HG03280 (cell line): ENCODE data around the gene ILF2.
"Not testable (repeated sequence)": the region's sequence is repeated elsewhere in the genome, so short reads cannot be mapped to it uniquely, and the experiment has no call there.

Experiments used
- ATAC-seq: cut with Tn5 transposase; IDR thresholded peaks from one replicate; pipeline ENCODE4 v1.9.1; 2021; ENCODE audit warnings: mild to moderate bottlenecking, moderate library complexity; ENCODE audit not compliant: unreplicated experiment

Gene ILF2

GRCh38 chr1:153670859-153671627, at the start of gene ILF2:
Gene ILF2 (minus strand): TSS chr1:153670993. CDS start chr1:153670922, 71 bp downstream.
- ATAC-seq = peak; percentile 95

GRCh38 chr1:153717330-153717729, 46.5 kb upstream of the ILF2 start:
- no peak for ATAC-seq

- not testable (repeated sequence) for ATAC-seq
Measured at GRCh38 chr1:153716211-153716610, 45.4 kb upstream of the ILF2 start.

- no peak for ATAC-seq
Measured at GRCh38 chr1:153711026-153711425, 40.2 kb upstream of the ILF2 start.

- ATAC-seq = no peak
Measured at GRCh38 chr1:153705484-153705883, 34.7 kb upstream of the ILF2 start.

- ATAC-seq = no peak
Measured at GRCh38 chr1:153699768-153700167, 29.0 kb upstream of the ILF2 start.

- ATAC-seq = no peak
Measured at GRCh38 chr1:153698923-153699714, 28.3 kb upstream of the ILF2 start.

- ATAC-seq = no peak
Measured at GRCh38 chr1:153698020-153698922, 27.5 kb upstream of the ILF2 start.

GRCh38 chr1:153697191-153698019, 26.6 kb upstream of the ILF2 start:
- no peak for ATAC-seq

- ATAC-seq = no peak
Measured at GRCh38 chr1:153696741-153697140, 25.9 kb upstream of the ILF2 start.

GRCh38 chr1:153693466-153693865, 22.7 kb upstream of the ILF2 start:
- no peak for ATAC-seq

GRCh38 chr1:153688736-153689328, 18.0 kb upstream of the ILF2 start:
- no peak for ATAC-seq

GRCh38 chr1:153688276-153688675, 17.5 kb upstream of the ILF2 start:
- ATAC-seq = no peak

- no peak for ATAC-seq
Measured at GRCh38 chr1:153687346-153688125, 16.7 kb upstream of the ILF2 start.

GRCh38 chr1:153685544-153686340, 14.9 kb upstream of the ILF2 start:
- no peak for ATAC-seq

- ATAC-seq = no peak
Measured at GRCh38 chr1:153684892-153685291, 14.1 kb upstream of the ILF2 start.

GRCh38 chr1:153683854-153684253, 13.1 kb upstream of the ILF2 start:
- ATAC-seq = no peak

- no peak for ATAC-seq
Measured at GRCh38 chr1:153682730-153683129, 11.9 kb upstream of the ILF2 start.

- ATAC-seq = no peak
Measured at GRCh38 chr1:153680120-153680403, 9.3 kb upstream of the ILF2 start.
